ENCODE measurements around the gene CNKSR2. TPM values are rescaled to one million over a fixed set of nuclear protein-coding genes. Genes with fewer than 3 reads are reported as not detected.

CNKSR2 gene
- total RNA-seq, 1 donor from 2014 or later: 1.1 TPM

- no peak overlapping the region for H3K27ac Mint-ChIP-seq (ENCODE audit: unreplicated experiment)
- no peaks in the 10 kb centered on the region for H3K9me3 Mint-ChIP-seq (ENCODE audit: unreplicated experiment)
- H3K36me3 Mint-ChIP-seq (ENCODE audit: low read depth, unreplicated experiment): no peaks in the 10 kb centered on the region
- no peaks in the 10 kb centered on the region for H3K4me1 Mint-ChIP-seq (ENCODE audit: unreplicated experiment)
- no peaks in the 10 kb centered on the region for H3K27me3 Mint-ChIP-seq (ENCODE audit: unreplicated experiment)
- peak; percentile 27 for TF ChIP-seq CTCF (IDR thresholded peaks at IDR 0.05; ENCODE audit: unreplicated experiment)
- no peak for DNase-seq (ENCODE audit: low spot score)
- H3K4me3 Mint-ChIP-seq (ENCODE audit: unreplicated experiment): no peak overlapping the region
Observed at GRCh38 chrX:21382715-21383114, 8.5 kb downstream of the CNKSR2 start.

- no peak for DNase-seq (ENCODE audit: low spot score)
- H3K36me3 Mint-ChIP-seq (ENCODE audit: low read depth, unreplicated experiment): no peaks in the 10 kb centered on the region
- H3K27ac Mint-ChIP-seq (ENCODE audit: unreplicated experiment): no peak overlapping the region
- no peaks in the 10 kb centered on the region for H3K27me3 Mint-ChIP-seq (ENCODE audit: unreplicated experiment)
- no peak overlapping the region for H3K4me3 Mint-ChIP-seq (ENCODE audit: unreplicated experiment)
- no peak for TF ChIP-seq CTCF (IDR thresholded peaks at IDR 0.05; ENCODE audit: unreplicated experiment)
- no peaks in the 10 kb centered on the region for H3K4me1 Mint-ChIP-seq (ENCODE audit: unreplicated experiment)
- H3K9me3 Mint-ChIP-seq (ENCODE audit: unreplicated experiment): no peaks in the 10 kb centered on the region
Observed at GRCh38 chrX:21383546-21383945, 9.3 kb downstream of the CNKSR2 start.

GRCh38 chrX:21384178-21384577, 10.0 kb downstream of the CNKSR2 start:
- no peak for DNase-seq (ENCODE audit: low spot score)
- H3K4me3 Mint-ChIP-seq (ENCODE audit: unreplicated experiment): no peak overlapping the region
- no peak overlapping the region for H3K27ac Mint-ChIP-seq (ENCODE audit: unreplicated experiment)
- no peak for TF ChIP-seq CTCF (IDR thresholded peaks at IDR 0.05; ENCODE audit: unreplicated experiment)
- H3K27me3 Mint-ChIP-seq (ENCODE audit: unreplicated experiment): no peaks in the 10 kb centered on the region
- no peaks in the 10 kb centered on the region for H3K4me1 Mint-ChIP-seq (ENCODE audit: unreplicated experiment)
- no peaks in the 10 kb centered on the region for H3K9me3 Mint-ChIP-seq (ENCODE audit: unreplicated experiment)
- no peaks in the 10 kb centered on the region for H3K36me3 Mint-ChIP-seq (ENCODE audit: low read depth, unreplicated experiment)

GRCh38 chrX:21394792-21395191, 20.6 kb downstream of the CNKSR2 start:
- no peak for TF ChIP-seq CTCF (IDR thresholded peaks at IDR 0.05; ENCODE audit: unreplicated experiment)
- H3K27me3 Mint-ChIP-seq (ENCODE audit: unreplicated experiment): no peaks in the 10 kb centered on the region
- no peak overlapping the region for H3K4me3 Mint-ChIP-seq (ENCODE audit: unreplicated experiment)
- H3K9me3 Mint-ChIP-seq (ENCODE audit: unreplicated experiment): no peaks in the 10 kb centered on the region
- no peaks in the 10 kb centered on the region for H3K4me1 Mint-ChIP-seq (ENCODE audit: unreplicated experiment)
- peaks cover 4% of the 10 kb centered on the region for H3K36me3 Mint-ChIP-seq (ENCODE audit: low read depth, unreplicated experiment)
- no peak for DNase-seq (ENCODE audit: low spot score)
- no peak overlapping the region for H3K27ac Mint-ChIP-seq (ENCODE audit: unreplicated experiment)

GRCh38 chrX:21398426-21398825, 24.2 kb downstream of the CNKSR2 start:
- no peak overlapping the region for H3K27ac Mint-ChIP-seq (ENCODE audit: unreplicated experiment)
- no peaks in the 10 kb centered on the region for H3K36me3 Mint-ChIP-seq (ENCODE audit: low read depth, unreplicated experiment)
- DNase-seq (ENCODE audit: low spot score): no peak
- H3K9me3 Mint-ChIP-seq (ENCODE audit: unreplicated experiment): no peaks in the 10 kb centered on the region
- TF ChIP-seq CTCF (IDR thresholded peaks at IDR 0.05; ENCODE audit: unreplicated experiment): no peak
- H3K4me3 Mint-ChIP-seq (ENCODE audit: unreplicated experiment): no peak overlapping the region
- H3K4me1 Mint-ChIP-seq (ENCODE audit: unreplicated experiment): no peaks in the 10 kb centered on the region
- no peaks in the 10 kb centered on the region for H3K27me3 Mint-ChIP-seq (ENCODE audit: unreplicated experiment)

Data from endothelial cell (in vitro differentiated cells).